Suppressor macrophage (primary cell): ENCODE results near the gene NUDT1.
A peak's percentile ranks its signal among the peaks of the same experiment; 100 is the strongest.
"Not testable (repeated sequence)": the region's sequence is repeated elsewhere in the genome, so short reads cannot be mapped to it uniquely, and the experiment has no call there.

Experiments
- DNase-seq, 4 experiments: peaks; one replicate each; pipeline ENCODE4 v3.0.0-alpha.2; 2020 to 2022

The NUDT1 gene

GRCh38 chr7:2249744-2250323, 7.8 kb downstream of the NUDT1 start:
- DNase-seq, result no peak

GRCh38 chr7:2251381-2251780, 9.4 kb downstream of the NUDT1 start:
- no peak for DNase-seq

GRCh38 chr7:2251841-2252771, 10.1 kb downstream of the NUDT1 start:
- peak; percentile 42 to 63 (median 57) for DNase-seq

DNA sequence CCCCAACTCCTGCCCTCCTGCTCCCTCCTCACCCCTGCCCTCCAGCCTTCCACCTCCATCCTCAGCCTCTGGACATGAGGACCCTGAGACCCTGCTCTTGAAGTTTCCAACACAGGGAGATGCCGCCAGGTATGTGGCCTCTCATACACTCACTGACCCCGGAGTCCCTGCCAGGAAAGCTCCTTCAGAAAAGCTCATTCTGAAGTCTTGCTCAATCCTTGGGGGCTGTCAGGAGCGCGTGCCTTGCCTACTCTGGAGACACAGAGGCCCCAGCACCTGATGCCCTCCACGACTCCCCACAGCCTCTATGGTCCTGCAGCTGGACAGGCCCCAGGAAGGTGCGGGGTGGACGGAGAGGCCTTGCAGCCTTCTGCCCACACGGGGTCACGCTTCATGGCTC, 11.0 kb downstream of the NUDT1 start:
- DNase-seq, result peak in 2 of 4 experiments; percentile 27 to 28

- no peak for DNase-seq
Measured at GRCh38 chr7:2253525-2254244, 11.7 kb downstream of the NUDT1 start.

DNA sequence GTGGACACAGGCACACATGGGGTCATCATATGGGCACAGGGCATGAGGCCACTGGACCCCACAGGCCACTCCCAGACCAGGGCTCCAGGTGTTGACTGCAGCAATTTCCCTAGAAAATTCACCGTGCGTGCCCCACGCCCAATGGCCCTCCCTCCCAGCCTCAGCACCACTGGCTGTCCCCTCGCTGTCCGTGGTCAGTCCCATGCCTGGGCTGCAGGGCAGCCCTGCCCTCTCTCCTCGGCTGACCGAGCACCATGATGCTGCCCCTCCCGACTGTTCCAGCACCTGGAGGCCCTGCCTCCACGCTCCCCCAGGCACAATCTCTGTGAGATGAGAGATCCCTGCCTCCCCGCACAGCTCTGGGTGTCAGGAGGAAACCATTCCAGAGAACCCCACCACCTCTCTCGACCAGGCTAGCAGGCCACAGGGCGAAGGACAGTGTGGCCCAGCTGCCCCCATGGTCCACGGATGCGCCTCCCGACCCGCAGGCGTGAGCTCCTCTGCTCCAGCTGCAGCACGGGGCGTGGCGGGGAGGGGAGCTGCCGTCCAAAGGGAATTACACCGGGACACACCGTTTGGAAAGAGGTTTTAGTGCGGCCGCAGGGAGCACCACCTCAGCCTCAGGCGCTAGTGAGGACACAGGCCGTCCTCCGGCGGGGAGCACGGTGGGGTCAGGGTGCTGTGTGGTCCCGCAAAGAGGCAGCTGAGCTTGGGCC, 12.6 kb downstream of the NUDT1 start:
- no peak for DNase-seq

GRCh38 chr7:2255145-2256139, 13.4 kb downstream of the NUDT1 start:
- DNase-seq, result no peak

- no peak for DNase-seq
Measured at GRCh38 chr7:2256306-2257045, 14.4 kb downstream of the NUDT1 start.

GRCh38 chr7:2257046-2257551, 15.1 kb downstream of the NUDT1 start:
- DNase-seq, result no peak

DNA sequence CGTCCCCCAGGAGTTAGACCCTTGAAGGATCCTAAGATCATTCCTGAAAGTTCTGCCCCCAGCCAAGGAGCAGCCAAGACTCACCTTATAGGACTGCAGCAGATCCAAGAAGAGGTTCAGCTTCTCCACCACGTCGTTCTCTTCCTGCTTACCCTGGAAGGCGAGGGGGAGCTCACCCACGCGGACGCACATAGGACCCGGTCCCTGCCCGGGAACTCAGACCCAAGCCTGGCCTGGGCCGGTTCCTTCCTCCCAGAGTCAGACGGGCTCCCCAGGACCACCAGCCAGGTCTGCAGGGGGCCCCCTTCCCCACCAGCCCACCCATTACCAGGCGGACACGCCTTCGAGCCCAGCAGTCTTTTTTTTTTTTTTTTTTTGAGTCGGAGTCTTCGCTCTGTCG, 15.6 kb downstream of the NUDT1 start:
- no peak for DNase-seq

DNA sequence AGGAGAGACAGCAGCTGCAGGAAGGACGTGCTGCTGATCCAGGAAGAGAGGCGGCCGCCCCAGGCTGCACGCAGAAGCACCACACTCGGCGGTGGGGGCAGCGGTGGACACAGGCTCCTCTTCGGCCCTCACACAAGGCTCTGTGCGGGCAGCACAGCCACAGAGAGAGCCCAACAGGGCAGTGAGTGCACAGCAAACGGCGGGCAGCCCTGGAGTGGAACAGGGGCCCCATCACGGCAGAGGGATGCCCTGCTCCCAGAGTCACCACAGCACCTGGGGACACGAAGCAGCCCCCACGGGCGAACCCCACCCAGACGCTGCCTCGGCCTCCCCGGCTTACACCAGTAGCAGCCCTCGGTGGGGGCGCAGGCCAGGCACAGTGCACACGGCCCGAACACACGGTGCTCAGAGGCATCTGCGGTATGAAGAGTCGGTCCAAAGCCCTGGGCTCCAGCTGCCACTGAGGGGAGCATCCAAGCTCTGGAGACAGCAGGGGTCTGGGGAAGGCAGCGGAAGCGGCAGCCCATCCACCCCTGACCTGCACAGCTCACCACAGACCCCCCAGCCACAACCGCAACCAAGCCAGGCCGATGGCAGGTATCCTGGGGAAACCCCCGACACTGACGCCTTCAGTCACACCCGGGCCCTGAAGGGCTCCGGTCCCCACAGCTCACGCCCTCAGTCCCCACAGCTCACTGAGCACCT, 16.8 kb downstream of the NUDT1 start:
- no peak for DNase-seq

- DNase-seq, result no peak
Measured at GRCh38 chr7:2259480-2259879, 17.5 kb downstream of the NUDT1 start.

DNA sequence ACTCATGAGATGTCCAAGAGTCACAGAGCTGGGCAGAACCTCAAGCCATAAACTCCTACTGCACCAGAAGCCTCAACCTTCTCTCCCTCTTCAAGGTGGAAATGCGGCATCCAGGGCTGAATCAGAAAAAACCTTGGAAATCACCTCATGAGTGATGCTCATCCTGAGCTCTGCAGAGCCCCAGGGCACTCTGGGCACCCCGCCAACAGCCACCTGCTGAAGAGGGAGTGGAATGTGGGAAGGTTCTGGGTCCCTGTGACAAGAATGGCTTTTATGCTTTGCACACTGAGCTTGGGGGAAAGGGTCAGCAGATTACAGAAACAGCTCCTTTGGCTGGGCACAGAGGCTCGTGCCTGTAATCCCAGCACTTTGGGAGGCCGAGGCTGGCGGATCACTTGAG, 18.8 kb downstream of the NUDT1 start:
- no peak for DNase-seq

- DNase-seq, result peak; percentile 71 to 88 (median 81)
Measured at GRCh38 chr7:2261611-2262010, 19.6 kb downstream of the NUDT1 start.

DNA sequence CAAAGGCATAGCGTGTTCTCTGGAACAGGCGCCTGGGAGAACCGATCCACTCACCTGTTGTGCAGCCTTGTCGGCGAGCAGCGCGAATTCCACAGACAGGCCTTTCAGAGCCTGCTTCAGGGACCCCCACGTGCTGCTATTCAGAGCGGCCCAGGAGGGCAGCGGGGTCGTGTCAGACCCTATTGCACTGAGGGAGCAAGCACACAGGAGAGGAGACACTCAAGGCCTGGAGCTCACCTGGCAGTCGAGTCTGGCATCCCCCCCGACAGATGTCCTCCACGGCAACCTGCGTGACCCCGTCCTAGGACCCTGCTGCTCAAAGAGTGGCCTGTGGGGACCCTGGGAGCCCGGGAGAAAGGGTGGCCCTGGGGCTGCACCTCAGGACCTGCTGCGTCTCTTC, 21.1 kb downstream of the NUDT1 start:
- no peak for DNase-seq

- DNase-seq, result no peak
Measured at GRCh38 chr7:2264158-2264557, 22.1 kb downstream of the NUDT1 start.

DNA sequence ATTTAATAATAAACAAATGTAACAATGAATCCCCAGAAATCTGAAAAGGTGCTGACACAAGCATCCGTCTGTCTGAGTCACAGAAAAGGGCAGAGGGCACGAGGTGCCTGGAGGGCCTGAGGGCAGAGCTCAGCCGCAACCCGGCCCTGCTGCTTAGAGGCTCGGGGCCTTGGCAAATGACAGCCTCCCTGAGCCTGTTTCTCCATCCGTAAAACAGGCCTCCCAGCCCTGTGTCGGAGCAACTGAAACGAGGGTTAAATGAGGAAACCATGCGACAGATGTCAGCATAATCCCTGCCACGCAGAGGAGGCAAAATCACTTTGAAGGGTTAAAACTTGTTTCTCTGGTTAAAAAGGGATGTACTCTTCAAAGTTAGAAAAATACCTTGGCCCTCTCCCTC, 24.9 kb downstream of the NUDT1 start:
- DNase-seq, result no peak

- DNase-seq, result not testable (repeated sequence)
Measured at GRCh38 chr7:2269089-2269990, 27.3 kb downstream of the NUDT1 start.

DNA sequence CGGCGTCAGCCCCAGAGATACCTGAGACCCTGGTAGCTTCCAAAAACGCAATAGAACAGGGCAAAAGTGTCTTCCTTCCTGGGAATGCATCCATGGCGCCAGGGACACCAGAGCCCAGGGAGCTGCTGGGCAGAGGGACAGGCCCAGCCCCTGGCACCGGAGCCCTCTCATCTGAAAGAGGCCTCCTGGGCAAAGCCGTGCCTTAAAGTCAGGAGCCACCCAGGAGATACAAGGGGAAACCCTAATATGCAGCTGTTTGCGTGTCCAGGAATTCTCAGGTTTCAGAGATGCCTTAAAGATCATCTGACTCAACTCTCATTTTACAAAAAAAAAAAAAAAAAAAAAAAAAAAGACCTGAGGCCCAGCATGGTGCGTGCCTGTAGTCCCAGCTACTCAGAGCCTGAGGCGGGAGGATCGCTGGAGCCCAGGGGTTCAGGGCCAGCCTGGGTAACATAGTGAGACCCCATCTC, 28.0 kb downstream of the NUDT1 start:
- no peak for DNase-seq
